Muscle layer of duodenum (tissue), 2 donors: ENCODE measurements around the gene OR2B2.
"Not testable (repeated sequence)": the region's sequence is repeated elsewhere in the genome, so short reads cannot be mapped to it uniquely, and the experiment has no call there.

Experiments
- H3K27ac ChIP-seq: one replicate; pipeline ENCODE4 v1.7.0; 2013; ENCODE audit warnings: mild to moderate bottlenecking, low read length
- H3K27me3 ChIP-seq: one replicate; pipeline ENCODE4 v1.7.0; 2013; ENCODE audit warnings: low read depth, mild to moderate bottlenecking, control low read depth, low read length
- H3K36me3 ChIP-seq, 2 donors: one replicate each; pipeline ENCODE4 v1.7.0; 2013; ENCODE audit warnings: low read length in 2 of 2, control low read depth in 1 of 2, mild to moderate bottlenecking in 1 of 2; ENCODE audit not compliant: insufficient read depth in 2 of 2, control insufficient read depth in 1 of 2
- H3K4me1 ChIP-seq, 2 donors: one replicate each; pipeline ENCODE4 v1.7.0; 2013; ENCODE audit warnings: low read length in 2 of 2, mild to moderate bottlenecking in 2 of 2, control low read depth in 1 of 2, moderate library complexity in 1 of 2; ENCODE audit not compliant: insufficient read depth in 2 of 2, control insufficient read depth in 1 of 2
- H3K4me3 ChIP-seq, 2 donors: one replicate each; pipeline ENCODE4 v1.7.0; 2013; ENCODE audit warnings: low read length in 2 of 2, low read depth in 1 of 2, mild to moderate bottlenecking in 1 of 2
- H3K9me3 ChIP-seq, 2 donors: one replicate each; pipeline ENCODE4 v1.7.0; 2013; ENCODE audit warnings: low read length in 2 of 2, control low read depth in 1 of 2, mild to moderate bottlenecking in 1 of 2; ENCODE audit not compliant: control insufficient read depth in 1 of 2
- donor health status: healthy.

OR2B2 gene

DNA sequence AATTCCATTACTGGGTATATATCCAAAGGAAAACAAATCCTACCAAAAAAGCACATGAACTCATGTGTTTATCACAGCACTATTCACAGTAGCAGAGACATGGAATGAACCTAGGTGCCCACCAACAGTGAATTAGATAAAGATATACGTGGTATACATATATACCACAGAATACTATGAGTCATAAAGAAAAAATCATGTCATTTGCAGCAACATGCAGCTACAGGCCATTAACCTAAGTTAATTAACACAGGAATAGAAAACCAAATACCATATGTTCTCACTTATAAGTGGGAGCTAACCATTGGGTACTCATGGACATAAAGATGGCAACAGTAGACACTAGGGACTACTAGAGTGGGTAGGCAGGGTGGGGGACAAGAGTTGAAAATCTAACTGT is 4.2 kb downstream of the OR2B2 start:
- H3K27me3 ChIP-seq: no peaks in the 10 kb centered on the region
- H3K9me3 ChIP-seq: no peaks in the 10 kb centered on the region

DNA sequence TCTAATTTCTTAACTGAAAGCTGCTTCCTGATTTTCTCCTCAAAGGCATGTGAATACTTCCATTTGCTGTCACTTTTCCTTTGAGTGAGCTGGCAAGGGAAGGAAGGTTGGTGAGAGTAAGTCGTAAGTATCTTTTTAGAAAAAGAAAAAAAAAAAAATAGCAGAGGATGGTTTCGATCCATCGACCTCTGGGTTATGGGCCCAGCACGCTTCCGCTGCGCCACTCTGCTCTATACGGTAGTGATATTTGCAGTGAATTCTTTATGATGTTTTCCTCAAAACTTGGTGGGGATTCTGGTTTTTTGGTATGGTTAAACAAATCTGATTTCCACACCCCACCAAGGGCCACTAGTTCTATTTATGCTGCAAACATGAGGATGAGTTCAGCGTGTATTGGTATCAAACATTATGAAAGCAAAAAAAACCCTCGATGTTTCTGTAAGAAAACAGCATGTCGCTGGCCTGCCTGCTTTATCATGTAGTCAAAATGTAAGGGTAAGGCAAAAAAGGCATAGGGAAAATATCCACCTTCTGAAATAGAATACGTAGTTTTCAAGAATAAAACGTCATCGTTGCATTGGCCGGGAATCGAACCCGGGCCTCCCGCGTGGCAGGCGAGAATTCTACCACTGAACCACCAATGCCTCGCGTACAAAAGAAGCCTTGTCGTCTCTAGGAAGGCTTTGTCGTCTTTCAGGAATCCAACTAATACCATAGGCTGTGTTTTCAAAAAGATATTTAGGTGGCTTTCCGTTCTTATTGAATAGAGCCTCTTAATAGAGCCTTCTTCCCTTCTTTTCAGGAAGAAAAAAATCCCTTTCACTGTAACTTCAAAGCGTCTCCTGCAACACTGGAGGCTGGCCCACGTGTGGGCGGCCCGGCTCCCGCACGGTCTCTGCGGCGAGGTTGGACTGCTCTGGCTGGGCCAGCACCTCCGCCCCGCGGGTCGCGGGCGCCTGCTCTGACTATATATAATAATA is 9.6 kb downstream of the OR2B2 start:
- no peaks in the 10 kb centered on the region for H3K27me3 ChIP-seq
- H3K27ac ChIP-seq: peak overlapping the region; percentile 97

More for the DNA sequence above, 4.2 kb downstream of the OR2B2 start:
- Histone ChIP-seq H3K4me3 (no peak overlapping the region), H3K36me3 (no peaks in the 10 kb centered on the region), H3K4me1 (peaks cover 0 to 3% of the 10 kb centered on the region in 2 donors), H3K27ac (no peak overlapping the region)

DNA sequence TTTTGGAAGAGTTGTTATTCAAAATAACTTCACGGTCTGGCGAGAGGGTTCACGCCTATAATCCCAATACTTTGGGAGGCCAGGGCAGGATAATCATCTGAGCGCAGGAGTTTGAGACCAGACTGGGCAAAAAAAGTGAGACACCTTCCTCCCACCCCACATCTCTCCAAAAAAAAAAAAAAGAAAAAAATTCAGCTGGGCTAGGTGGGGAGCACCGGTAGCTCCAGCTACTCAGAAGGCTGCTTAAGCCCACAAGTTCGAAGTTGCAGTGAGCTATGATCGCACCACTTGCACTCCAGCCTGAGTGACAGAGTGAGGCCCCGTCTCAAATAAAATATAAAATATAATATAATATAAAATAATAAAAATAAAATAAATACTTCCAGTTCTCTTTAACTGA is 10.4 kb downstream of the OR2B2 start:
- no peaks in the 10 kb centered on the region for H3K27me3 ChIP-seq
- no peak overlapping the region for H3K27ac ChIP-seq
- H3K36me3 ChIP-seq: no peaks in the 10 kb centered on the region
- peaks cover 0 to 3% of the 10 kb centered on the region in 2 donors for H3K4me1 ChIP-seq
- no peaks in the 10 kb centered on the region for H3K9me3 ChIP-seq
- H3K4me3 ChIP-seq: no peak overlapping the region

More for the DNA sequence above, 9.6 kb downstream of the OR2B2 start:
- H3K36me3 ChIP-seq: no peaks in the 10 kb centered on the region
- H3K9me3 ChIP-seq: no peaks in the 10 kb centered on the region
- H3K4me1 ChIP-seq: peaks cover 0 to 3% of the 10 kb centered on the region in 2 donors
- peak overlapping the region; percentile 76 to 90 for H3K4me3 ChIP-seq

DNA sequence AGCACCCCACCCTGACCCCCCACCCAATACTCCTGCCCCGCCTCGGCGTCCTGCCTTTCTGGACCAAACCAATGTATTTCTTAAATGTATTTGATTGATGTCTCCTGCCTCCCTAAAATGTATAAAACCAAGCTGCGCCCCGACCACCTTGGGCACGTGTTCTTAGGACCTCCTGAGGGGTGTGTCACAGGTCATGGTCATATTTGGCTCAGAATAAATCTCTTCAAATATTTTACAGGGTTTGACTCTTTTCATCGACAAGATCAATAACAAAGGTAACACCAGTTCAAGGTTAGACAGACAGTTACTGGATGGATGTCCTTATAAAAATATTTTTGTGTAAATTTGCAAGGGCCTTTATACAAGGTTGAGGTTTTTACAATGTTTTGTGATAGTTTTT is 12.0 kb downstream of the OR2B2 start:
- H3K36me3 ChIP-seq, H3K4me1 ChIP-seq, H3K27ac ChIP-seq, H3K9me3 ChIP-seq, H3K4me3 ChIP-seq, H3K27me3 ChIP-seq: not testable (repeated sequence)

DNA sequence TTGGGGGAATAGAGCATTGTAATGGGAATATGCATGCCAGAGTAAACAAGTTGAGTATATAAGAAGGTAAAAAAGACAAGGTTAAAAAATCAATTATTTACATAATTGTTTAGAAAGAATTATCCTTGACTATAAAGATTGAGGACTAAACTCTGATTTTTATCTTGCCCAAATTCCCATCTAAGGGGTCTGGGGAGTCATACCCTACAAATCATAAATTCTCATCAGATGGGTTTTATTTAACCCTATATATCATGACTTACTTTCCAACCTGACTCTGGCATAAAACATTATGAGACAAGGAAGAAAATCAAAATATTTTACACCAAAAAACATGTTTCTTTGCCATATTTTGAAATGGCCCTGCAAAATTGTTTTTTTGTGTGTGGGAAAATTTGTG is 12.7 kb downstream of the OR2B2 start:
- Histone ChIP-seq H3K4me1 (peaks cover 0 to 8% of the 10 kb centered on the region in 2 donors), H3K36me3 (peaks cover 0 to 3% of the 10 kb centered on the region in 2 donors), H3K27ac (no peak overlapping the region), H3K27me3 (no peaks in the 10 kb centered on the region), H3K9me3 (no peaks in the 10 kb centered on the region), H3K4me3 (no peak overlapping the region)

DNA sequence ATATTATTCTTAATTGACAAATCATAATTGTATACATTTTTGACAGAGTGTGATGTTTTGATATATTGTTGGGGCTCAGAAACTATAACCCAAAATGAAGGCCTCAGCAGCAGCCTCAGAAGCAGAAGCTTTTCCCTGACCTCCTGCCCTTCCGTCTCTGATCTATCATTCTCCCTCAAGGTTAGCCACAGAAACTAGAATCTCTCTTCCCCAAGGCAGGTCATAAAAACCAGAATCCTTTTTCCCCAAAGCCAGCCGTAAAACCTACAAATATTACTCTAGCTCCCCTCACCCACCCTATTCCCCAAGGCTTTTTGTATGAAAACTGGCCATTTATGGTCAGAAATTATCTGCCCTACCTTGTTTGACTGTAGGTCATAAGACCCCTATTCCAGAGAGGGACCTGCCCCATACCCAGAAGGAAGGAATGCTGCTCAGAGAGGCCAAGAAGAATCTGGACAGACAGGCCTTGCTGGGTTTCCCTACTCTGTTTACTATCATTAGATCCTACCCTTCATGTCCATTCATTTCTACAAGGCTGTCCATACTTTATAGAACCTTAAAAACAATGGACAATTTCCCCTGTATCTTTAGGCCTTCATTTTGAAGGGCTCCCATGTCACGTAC is 14.5 kb downstream of the OR2B2 start:
- peaks cover 0 to 17% of the 10 kb centered on the region in 2 donors for H3K4me1 ChIP-seq
- H3K27me3 ChIP-seq: no peaks in the 10 kb centered on the region
- H3K9me3 ChIP-seq: no peaks in the 10 kb centered on the region
- H3K27ac ChIP-seq: no peak overlapping the region
- no peak overlapping the region for H3K4me3 ChIP-seq
- peaks cover 0 to 3% of the 10 kb centered on the region in 2 donors for H3K36me3 ChIP-seq

DNA sequence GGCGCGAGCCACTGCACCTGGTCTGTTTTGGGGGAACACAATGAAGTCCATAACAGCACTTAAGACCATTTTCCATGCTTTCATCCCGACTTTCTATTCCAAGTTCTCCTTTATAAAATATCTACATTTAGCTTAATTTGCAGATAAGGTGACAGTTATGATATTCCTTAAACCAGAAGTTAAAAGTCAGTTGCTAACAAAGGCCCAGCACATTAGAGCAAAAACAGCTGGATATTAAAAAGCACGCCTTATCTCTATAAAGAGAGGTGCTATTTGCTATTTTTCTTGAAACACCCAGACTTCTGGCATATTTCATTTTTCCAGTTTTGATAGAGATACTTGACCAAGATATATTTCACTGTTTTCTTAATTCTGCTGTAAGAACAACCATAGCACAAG is 15.8 kb downstream of the OR2B2 start:
- Histone ChIP-seq H3K9me3 (no peaks in the 10 kb centered on the region), H3K27ac (no peak overlapping the region), H3K27me3 (peaks cover 5% of the 10 kb centered on the region), H3K4me1 (peaks cover 0 to 22% of the 10 kb centered on the region in 2 donors), H3K4me3 (no peak overlapping the region), H3K36me3 (peaks cover 0 to 3% of the 10 kb centered on the region in 2 donors)

DNA sequence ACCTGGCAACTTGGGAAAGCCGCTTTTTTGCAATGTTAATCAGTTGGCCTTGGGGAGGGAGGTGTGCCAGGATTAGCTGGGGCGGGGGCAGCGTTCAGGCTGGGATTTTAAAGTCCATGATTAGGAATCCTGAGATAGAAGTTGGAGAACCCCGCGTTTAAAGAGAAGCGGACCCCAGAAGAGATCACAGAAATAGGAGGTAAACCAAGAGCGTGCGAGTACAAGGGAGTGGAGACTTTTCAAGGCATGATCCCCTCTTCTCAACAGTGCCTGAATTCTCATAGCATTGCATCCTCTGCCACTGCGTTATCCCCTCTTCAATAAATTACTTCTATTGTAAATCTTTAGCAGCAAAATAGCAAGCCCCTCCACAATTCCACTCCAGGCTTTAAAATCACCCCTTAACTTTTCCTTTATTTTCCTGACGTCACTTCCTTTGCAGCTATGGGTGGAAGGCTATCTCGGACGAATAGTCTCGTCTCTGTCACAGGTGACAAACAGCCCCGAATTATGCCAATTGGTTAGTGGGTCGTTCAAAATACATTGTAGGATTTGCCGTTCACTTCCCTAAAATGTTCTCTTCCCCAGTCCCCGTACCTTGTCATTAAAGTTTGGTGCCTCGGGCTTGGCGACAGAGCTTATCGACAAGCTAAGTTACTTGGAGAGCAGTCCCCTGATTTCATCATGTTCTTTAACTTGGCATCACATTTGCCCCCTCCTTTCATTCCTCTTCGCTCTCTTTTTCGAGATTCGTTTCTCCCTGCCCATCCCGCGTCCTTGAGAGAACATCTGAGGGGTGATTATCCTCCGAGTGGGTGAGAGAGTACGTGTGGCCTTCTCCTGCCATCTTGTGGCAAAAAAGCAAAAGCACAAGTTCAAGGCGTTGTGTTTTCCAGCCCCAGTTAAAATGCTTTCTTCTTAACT is 17.1 kb downstream of the OR2B2 start:
- Histone ChIP-seq H3K9me3 (no peaks in the 10 kb centered on the region), H3K27ac (peak overlapping the region; percentile 95), H3K4me1 (peaks cover 0 to 30% of the 10 kb centered on the region in 2 donors)

DNA sequence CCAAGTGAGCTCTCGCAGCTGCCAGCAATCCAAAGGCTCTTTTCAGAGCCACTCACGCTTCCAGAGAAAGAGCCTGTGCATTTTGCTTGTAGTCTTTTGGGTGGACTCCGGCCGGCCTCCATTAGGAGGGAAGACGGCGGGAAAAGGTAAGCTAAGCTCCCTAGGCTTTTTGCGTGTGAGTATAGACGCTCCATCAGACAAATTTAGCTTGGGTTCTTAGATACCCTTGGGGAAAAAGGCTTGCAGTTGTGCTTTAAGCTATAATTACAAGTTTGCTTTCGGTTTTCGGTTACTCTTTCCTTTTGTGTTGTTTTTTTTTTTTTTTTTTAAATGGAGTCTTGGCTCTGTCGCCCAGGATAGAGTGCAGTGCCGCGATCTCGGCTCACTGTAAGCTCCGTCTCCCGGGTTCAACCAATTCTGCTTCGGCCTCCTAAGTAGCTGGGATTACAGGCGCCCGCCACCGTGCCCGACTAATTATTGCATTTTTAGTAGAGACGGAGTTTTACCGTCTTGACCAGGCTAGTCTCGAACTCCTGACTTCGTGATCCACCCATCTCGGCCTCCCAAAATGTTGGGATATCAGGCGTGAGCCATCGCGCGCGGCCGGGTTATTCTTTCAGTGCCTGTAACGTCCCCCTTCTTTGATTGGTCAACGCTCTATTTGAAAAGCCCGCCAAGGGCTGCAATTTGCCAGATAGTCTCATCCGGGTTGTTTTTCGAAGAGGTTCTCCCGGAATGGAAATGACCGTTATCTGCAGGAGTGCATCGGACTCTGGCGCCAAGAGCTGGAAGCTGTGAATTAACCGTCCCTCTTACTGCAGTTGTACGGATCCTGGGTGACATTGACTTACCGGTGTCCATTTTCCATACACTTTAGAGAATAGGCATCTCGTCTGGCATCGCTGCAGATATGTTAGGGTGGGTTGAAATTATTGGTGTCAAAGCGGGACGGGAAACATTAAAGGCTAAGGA is 18.1 kb downstream of the OR2B2 start:
- Histone ChIP-seq H3K36me3 (peaks cover 0 to 3% of the 10 kb centered on the region in 2 donors), H3K4me1 (peaks cover 0 to 30% of the 10 kb centered on the region in 2 donors), H3K27ac (peak overlapping the region; percentile 95), H3K4me3 (peak overlapping the region; percentile 84 to 95), H3K27me3 (peaks cover 16% of the 10 kb centered on the region), H3K9me3 (no peaks in the 10 kb centered on the region)

More for the DNA sequence above, 17.1 kb downstream of the OR2B2 start:
- Histone ChIP-seq H3K27me3 (peaks cover 10% of the 10 kb centered on the region), H3K4me3 (peak overlapping the region; percentile 84 to 95), H3K36me3 (peaks cover 0 to 3% of the 10 kb centered on the region in 2 donors)
